OCI-LY7 (cell line): Measurements from ENCODE around the gene SPDYE3. TPM values are rescaled to one million over a fixed set of nuclear protein-coding genes. Genes with fewer than 3 reads are reported as not detected.
"Not testable (repeated sequence)": the region's sequence is repeated elsewhere in the genome, so short reads cannot be mapped to it uniquely, and the experiment has no call there.

Experiments used
- BruUV-seq: library from RNA; stranded (reverse); fragments of 400-500 nt; replicated peaks from 2 replicates; lab custom pipeline; 2021; lab: Mats Ljungman, UMichigan
- CTCF ChIA-PET: fragments of 300-600 bp; sonication (Branson Sonifier 250); formaldehyde crosslinking; loops from one replicate; lab custom pipeline; 2022; ENCODE audit warnings: antibody characterized with exemption; ENCODE audit not compliant: unreplicated experiment; lab: Charles Lee
- POLR2A ChIA-PET: fragments of 300-600 bp; sonication (Branson Sonifier 250); formaldehyde crosslinking; loops from one replicate; lab custom pipeline; 2022; ENCODE audit warnings: antibody characterized with exemption; lab: Charles Lee
- DNase-seq: peaks from one replicate; pipeline ENCODE4 v3.0.0-alpha.2; 2015; ENCODE audit warnings: low spot score
- H2AFZ ChIP-seq: fragments of 200-600 bp; sonication (generic), shearing (Covaris generic); 2 replicates; pipeline ENCODE4 v1.6.1; 2014; ENCODE audit warnings: mild to moderate bottlenecking, antibody characterized with exemption, low read length, moderate library complexity
- H3K27ac ChIP-seq: fragments of 200-600 bp; sonication (generic); 2 replicates; pipeline ENCODE4 v1.5.1; 2014; ENCODE audit warnings: mixed run types, low read depth, mild to moderate bottlenecking, moderate library complexity, low read length, inconsistent platforms; ENCODE audit not compliant: poor library complexity, severe bottlenecking
- H3K36me3 ChIP-seq: fragments of 200-600 bp; sonication (generic); 2 replicates; pipeline ENCODE4 v1.6.1; 2014; ENCODE audit warnings: mild to moderate bottlenecking, antibody characterized with exemption, low read length, moderate library complexity, mixed read lengths; ENCODE audit not compliant: insufficient read depth
- H3K4me1 ChIP-seq: fragments of 200-600 bp; sonication (generic); 2 replicates; pipeline ENCODE4 v1.5.1; 2014; ENCODE audit warnings: mild to moderate bottlenecking, low read length; ENCODE audit not compliant: insufficient read depth, poor library complexity, severe bottlenecking
- H3K4me2 ChIP-seq: fragments of 200-600 bp; sonication (generic); 2 replicates; pipeline ENCODE4 v1.6.1; 2014; ENCODE audit warnings: mild to moderate bottlenecking, low read length
- H3K4me3 ChIP-seq: fragments of 200-600 bp; sonication (generic); 2 replicates; pipeline ENCODE4 v1.5.1; 2014; ENCODE audit warnings: mild to moderate bottlenecking, low read depth, low read length; ENCODE audit not compliant: poor library complexity, severe bottlenecking
- H3K79me2 ChIP-seq: fragments of 200-600 bp; sonication (generic); 2 replicates; pipeline ENCODE4 v1.6.1; 2016; ENCODE audit warnings: low read depth, mild to moderate bottlenecking, low read length, moderate library complexity, mixed read lengths; ENCODE audit not compliant: insufficient read depth
- H3K9me2 ChIP-seq: fragments of 200-600 bp; sonication (generic); 2 replicates; pipeline ENCODE4 v1.6.1; 2016; ENCODE audit warnings: mild to moderate bottlenecking, low read length, mixed read lengths; ENCODE audit not compliant: insufficient read depth
- H3K9me3 ChIP-seq: fragments of 200-600 bp; sonication (generic); 2 replicates; pipeline ENCODE4 v1.6.1; 2014; ENCODE audit warnings: mild to moderate bottlenecking, mixed run types, low read length, mixed read lengths
- H4K20me1 ChIP-seq: fragments of 200-600 bp; sonication (generic); 2 replicates; pipeline ENCODE4 v1.6.1; 2014; ENCODE audit warnings: mild to moderate bottlenecking, antibody characterized with exemption, low read length, moderate library complexity, mixed read lengths; ENCODE audit not compliant: insufficient read depth
- EZH2phosphoT487 ChIP-seq: fragments of 200-600 bp; sonication (generic); IDR thresholded peaks from 2 replicates; pipeline ENCODE4 v1.6.1; 2018; ENCODE audit warnings: low read depth, borderline replicate concordance, mild to moderate bottlenecking, mixed run types, antibody characterized with exemption, low read length, moderate library complexity, mixed read lengths
- intact Hi-C: fragments of 100-400 bp; cut with micrococcal nuclease; formaldehyde crosslinking; loops from one replicate; pipeline ENCODE4 v1.10.0; 2022; ENCODE audit not compliant: unreplicated experiment
- total RNA-seq, 2 experiments: library from RNA; depleted of rRNA in 1 of 2; stranded (reverse); fragments of >200 nt in 1 of 2; shearing (Covaris generic) in 1 of 2; gene quantifications; 2 replicates each; pipeline ENCODE4 v1.2.3, GENCODE V29; 2014 to 2022
- TF ChIP-seq, protein P1 (sequence below): fragments of 200-600 bp; sonication (generic); conservative IDR thresholded peaks from 2 replicates; pipeline ENCODE4 v1.5.1; 2014; ENCODE audit warnings: mild to moderate bottlenecking, antibody characterized with exemption, low read length, moderate library complexity, mixed read lengths

Gene SPDYE3
- total RNA-seq, 2 experiments from 2014 or later = not detected

DNA sequence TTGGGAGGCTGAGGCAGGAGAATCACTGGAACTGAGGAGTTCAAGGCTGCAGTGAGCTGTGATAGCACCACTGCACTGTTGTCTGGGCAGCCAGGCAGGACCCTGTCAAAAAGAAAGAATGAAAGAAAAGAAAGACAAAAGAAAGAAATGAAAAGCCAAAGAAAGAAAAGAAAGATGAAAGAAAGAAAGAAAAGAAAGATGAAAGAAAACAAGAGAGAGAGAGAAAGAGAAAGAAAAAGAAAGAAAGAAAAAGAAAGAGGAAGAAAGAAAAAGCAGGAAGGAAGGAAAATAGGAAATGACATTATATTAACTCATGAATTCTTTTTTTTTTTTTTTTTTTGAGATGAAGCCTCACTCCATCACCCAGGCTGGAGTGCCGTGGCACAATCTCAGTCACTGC lies 32.4 kb upstream of the SPDYE3 start:
- Histone ChIP-seq H3K9me3 (no peaks in the 10 kb centered on the region), H3K9me2 (no peaks in the 10 kb centered on the region), H3K4me1 (peaks cover 8% of the 10 kb centered on the region), H3K79me2 (no peaks in the 10 kb centered on the region), H4K20me1 (no peaks in the 10 kb centered on the region), H2AFZ (no peak overlapping the region), H3K4me3 (no peak overlapping the region), H3K36me3 (no peaks in the 10 kb centered on the region; the same call in 1 of the 2 replicates), H3K27ac (no peak overlapping the region), H3K4me2 (no peak overlapping the region)
- ChIA-PET CTCF (no interaction called here), POLR2A (no interaction called here)
- intact Hi-C loops = no loop called here
- TF ChIP-seq, protein P1, sequence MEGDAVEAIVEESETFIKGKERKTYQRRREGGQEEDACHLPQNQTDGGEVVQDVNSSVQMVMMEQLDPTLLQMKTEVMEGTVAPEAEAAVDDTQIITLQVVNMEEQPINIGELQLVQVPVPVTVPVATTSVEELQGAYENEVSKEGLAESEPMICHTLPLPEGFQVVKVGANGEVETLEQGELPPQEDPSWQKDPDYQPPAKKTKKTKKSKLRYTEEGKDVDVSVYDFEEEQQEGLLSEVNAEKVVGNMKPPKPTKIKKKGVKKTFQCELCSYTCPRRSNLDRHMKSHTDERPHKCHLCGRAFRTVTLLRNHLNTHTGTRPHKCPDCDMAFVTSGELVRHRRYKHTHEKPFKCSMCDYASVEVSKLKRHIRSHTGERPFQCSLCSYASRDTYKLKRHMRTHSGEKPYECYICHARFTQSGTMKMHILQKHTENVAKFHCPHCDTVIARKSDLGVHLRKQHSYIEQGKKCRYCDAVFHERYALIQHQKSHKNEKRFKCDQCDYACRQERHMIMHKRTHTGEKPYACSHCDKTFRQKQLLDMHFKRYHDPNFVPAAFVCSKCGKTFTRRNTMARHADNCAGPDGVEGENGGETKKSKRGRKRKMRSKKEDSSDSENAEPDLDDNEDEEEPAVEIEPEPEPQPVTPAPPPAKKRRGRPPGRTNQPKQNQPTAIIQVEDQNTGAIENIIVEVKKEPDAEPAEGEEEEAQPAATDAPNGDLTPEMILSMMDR = no peak
- no peak for TF ChIP-seq EZH2phosphoT487
- BruUV-seq = no TSS peak
- no peak for DNase-seq

DNA sequence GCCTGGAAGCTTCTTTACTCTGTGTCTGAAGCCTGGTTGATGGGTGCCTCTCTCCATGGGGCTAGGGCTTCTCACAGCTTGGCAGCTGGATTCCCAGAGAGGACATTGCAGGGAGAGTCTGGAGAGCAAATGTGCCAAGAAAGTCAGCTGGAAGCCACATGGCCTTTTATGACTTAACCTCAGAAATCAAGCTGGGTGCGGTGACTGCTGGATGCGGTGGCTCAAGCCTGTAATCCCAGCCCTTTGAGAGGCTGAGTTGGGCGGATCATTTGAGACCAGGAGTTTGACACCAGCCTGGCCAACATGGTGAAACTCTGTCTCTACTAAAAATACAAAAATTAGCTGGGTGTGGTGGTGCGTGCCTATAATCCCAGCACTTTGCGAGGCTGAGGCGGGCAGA lies 31.4 kb upstream of the SPDYE3 start:
- H2AFZ ChIP-seq, H3K9me3 ChIP-seq, BruUV-seq, H4K20me1 ChIP-seq, H3K79me2 ChIP-seq, H3K27ac ChIP-seq, DNase-seq, CTCF ChIA-PET, intact Hi-C loops, H3K9me2 ChIP-seq, H3K4me2 ChIP-seq, H3K4me1 ChIP-seq, H3K4me3 ChIP-seq, H3K36me3 ChIP-seq: not testable (repeated sequence)
- POLR2A ChIA-PET = interaction anchor here (0.6 kb wide), 1 partner anchor 233 kb away, joined by 3 read pairs; no protein-coding TSS in a partner anchor

DNA sequence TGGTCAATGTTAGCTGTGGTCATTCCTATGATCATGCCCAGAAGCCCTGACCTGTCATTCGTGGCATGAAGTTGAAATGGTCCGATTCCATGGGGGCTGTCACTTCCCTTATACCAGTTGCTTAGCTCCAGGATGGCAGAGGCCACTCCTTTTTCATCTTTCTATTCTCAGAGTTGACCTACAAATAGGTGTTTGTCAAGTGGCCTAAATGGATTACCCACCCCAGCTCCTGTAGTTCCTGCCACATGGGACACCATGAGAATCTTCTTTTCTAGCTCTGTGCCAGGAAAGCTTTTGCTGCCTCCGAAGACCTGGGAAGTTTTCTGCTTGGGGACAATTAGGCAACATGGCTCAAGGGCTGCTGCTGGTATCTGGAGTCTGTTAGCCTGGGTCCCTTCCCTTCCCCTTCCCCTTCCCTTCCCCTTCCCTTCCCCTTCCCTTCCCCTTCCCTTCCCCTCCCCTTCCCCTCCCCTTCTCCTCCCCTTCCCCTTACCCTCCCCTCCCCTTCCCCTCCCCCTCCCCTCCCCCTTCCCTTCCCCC lies 25.4 kb upstream of the SPDYE3 start:
- H3K4me2 ChIP-seq, H3K79me2 ChIP-seq, DNase-seq, H3K4me1 ChIP-seq, BruUV-seq, H3K36me3 ChIP-seq, H3K9me3 ChIP-seq, H2AFZ ChIP-seq, intact Hi-C loops, H4K20me1 ChIP-seq, H3K4me3 ChIP-seq, CTCF ChIA-PET, H3K9me2 ChIP-seq, H3K27ac ChIP-seq, POLR2A ChIA-PET: not testable (repeated sequence)

DNA sequence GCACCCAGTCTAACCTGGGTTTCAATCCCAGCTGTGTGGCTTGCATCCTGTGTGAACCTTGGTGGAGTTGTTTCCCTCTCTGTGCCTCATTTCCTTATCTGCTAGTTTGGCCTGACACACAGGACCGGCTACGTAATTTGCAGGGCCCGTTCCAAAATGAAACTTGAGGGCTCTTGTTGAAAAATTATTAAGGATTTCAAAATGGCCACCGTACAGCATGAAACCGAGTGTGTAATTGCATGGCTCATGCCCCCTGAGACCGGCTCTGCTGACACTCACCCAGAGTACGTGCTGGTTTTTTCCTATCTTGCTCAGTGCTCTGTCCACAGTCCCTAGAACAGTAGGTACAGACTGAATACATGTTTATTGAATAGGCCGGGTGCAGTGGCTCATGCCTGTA lies 24.4 kb upstream of the SPDYE3 start:
- H3K9me3 ChIP-seq, H3K4me2 ChIP-seq, H3K27ac ChIP-seq, intact Hi-C loops, CTCF ChIA-PET, H3K79me2 ChIP-seq, H4K20me1 ChIP-seq, H3K4me3 ChIP-seq, H3K36me3 ChIP-seq, H3K9me2 ChIP-seq, H2AFZ ChIP-seq, DNase-seq, H3K4me1 ChIP-seq, BruUV-seq: not testable (repeated sequence)
- POLR2A ChIA-PET = interaction anchor here (0.6 kb wide), 1 partner anchor 134 kb away, joined by 4 read pairs; no protein-coding TSS in a partner anchor

DNA sequence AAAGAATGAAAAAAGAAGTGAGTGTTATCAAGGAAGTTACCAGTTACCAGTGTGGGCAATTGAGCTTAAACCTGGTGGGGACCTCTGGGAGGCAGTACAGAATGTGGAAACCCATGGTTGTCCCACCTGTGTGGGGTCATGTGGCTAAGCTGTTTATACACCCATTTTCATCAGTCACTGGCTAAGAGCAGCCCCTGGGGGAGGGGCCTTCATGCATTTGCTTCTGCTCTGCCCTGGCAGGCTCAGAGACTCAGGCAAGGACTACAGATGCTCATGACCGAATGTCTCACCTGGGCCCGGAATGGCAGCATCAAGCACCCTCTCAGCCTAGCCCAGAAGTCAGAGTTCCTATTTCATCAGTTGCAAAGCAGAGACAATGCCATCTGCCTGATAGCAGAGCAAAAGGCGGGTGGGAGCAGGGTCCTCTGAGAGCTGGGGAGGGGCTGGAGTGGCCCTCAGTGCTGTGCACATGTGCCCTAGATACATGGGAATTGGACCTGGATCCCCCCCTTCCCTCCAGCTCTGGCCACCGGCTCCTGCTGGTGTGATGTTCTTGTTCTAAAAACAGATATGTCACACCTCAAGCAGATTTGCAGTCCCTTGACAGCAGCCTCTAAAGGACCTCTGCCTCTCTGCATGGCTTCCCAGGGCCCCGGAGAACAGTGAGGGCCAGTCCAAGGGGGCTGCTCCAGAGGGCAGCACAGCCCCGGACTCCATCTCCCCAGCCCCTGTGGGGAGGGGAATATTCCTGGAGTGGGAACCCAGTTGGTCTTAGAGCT lies 20.1 kb upstream of the SPDYE3 start:
- peak; percentile 18 for DNase-seq
- CTCF ChIA-PET, H3K9me2 ChIP-seq, H3K36me3 ChIP-seq, H3K27ac ChIP-seq, H3K9me3 ChIP-seq, POLR2A ChIA-PET, H2AFZ ChIP-seq, H3K4me3 ChIP-seq, H3K4me2 ChIP-seq, H3K4me1 ChIP-seq, intact Hi-C loops, H4K20me1 ChIP-seq, BruUV-seq, H3K79me2 ChIP-seq: not testable (repeated sequence)
